EL (cell line): ENCODE data around the gene ITGAD.

ENCODE experiments used
- DNase-seq: peaks from one replicate; pipeline ENCODE4 v3.0.0-alpha.2; 2016

ITGAD gene

DNA sequence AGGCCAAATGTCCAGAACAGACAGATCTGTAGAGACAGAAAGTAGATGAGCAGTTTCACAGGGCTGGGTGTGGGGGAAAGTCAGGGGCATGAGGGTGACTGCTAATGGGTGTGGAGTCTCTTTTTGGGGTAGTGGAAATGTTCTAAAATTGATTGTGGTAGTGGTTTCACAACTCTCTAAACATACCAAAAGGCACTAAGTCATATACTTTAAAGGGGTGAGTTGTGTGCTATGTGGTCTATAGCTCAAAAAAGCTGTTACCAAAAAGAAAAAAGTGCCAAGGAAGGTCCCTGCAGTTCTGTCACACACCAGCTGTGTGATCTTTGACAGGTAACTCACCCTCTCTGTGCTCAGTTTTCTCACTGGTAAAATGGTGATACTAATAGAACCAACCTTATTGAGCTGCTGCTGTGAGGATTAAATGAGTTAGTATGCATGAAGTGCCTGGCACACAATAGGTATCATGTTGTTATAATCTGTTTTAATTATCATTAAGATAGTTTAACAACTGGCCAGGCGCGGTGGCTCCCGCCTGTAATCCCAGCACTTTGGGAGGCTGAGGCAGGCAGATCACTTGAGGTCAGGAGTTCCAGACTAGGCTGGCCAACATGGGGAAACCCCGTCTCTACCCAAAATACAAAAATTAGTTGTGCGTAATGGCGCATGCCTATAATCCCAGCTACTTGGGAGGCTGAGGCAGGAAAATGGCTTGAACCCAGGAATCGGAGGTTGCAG, 27.8 kb upstream of the ITGAD start:
- DNase-seq, result no peak

DNA sequence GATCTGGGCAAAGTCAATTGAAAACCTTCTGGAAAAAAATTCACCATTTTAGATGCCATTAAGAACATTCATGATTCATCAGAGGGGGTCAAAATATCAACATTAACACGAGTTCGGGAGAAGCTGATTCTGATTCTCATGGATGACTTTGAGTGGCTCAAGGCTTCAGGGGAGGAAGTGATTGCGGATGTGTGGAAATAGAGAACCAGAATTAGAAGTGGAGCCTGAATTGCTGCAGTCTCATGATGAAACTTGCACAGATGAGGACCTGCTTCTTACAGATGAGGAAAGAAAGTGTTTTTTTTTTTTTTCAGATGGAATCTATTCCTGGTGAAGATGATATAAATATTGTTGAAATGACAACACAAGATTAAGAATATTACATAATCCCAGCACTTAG, 25.3 kb upstream of the ITGAD start:
- DNase-seq, result no peak

- DNase-seq, result no peak
These were observed 22.1 kb upstream of the ITGAD start for GRCh38 chr16:31371008-31371407.

DNA sequence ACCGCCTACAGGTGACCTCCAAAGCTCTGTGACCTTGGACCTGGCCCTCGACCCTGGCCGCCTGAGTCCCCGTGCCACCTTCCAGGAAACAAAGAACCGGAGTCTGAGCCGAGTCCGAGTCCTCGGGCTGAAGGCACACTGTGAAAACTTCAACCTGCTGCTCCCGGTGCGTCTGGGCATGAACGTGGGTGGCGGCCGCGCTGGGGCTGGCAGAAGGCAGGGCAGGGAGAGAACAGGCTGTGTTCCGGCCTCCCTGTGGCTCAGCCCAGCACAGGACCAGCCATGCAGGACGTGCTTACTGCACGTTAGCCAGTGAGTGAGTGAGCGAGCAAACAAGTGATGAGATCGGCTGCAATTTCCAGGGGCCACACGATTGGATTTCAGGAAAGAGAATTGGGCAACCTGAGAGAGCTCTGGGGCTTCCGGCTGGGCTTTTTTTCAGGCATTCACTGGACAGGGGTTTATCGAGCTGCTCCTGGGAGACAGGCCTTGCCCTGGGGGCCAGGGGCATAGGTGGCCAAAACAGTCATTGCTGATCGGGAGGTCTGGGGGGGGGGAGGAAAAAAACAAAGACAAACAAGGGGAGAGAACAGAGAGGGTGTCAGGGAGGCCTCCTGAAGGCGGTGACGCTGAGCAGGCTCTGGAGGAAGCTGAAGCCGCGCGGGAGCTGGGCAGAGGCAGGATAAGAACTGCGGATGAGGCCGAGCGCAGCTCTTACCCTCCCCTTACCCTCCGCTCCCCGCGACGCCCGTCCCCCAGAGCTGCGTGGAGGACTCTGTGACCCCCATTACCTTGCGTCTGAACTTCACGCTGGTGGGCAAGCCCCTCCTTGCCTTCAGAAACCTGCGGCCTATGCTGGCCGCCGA, 21.3 kb upstream of the ITGAD start:
- DNase-seq, result no peak

GRCh38 chr16:31373235-31373634, 19.9 kb upstream of the ITGAD start:
- DNase-seq, result no peak

- DNase-seq, result no peak
These were observed 17.9 kb upstream of the ITGAD start for GRCh38 chr16:31375231-31375630.

- no peak for DNase-seq
These were observed 16.4 kb upstream of the ITGAD start for GRCh38 chr16:31376705-31377104.

- DNase-seq, result no peak
These were observed 15.8 kb upstream of the ITGAD start for GRCh38 chr16:31377210-31377903.

GRCh38 chr16:31380201-31380600, 12.9 kb upstream of the ITGAD start:
- no peak for DNase-seq

- peak; percentile 51 for DNase-seq
These were observed 10.5 kb upstream of the ITGAD start for GRCh38 chr16:31382485-31383161.

GRCh38 chr16:31385680-31386079, 7.5 kb upstream of the ITGAD start:
- no peak for DNase-seq

DNA sequence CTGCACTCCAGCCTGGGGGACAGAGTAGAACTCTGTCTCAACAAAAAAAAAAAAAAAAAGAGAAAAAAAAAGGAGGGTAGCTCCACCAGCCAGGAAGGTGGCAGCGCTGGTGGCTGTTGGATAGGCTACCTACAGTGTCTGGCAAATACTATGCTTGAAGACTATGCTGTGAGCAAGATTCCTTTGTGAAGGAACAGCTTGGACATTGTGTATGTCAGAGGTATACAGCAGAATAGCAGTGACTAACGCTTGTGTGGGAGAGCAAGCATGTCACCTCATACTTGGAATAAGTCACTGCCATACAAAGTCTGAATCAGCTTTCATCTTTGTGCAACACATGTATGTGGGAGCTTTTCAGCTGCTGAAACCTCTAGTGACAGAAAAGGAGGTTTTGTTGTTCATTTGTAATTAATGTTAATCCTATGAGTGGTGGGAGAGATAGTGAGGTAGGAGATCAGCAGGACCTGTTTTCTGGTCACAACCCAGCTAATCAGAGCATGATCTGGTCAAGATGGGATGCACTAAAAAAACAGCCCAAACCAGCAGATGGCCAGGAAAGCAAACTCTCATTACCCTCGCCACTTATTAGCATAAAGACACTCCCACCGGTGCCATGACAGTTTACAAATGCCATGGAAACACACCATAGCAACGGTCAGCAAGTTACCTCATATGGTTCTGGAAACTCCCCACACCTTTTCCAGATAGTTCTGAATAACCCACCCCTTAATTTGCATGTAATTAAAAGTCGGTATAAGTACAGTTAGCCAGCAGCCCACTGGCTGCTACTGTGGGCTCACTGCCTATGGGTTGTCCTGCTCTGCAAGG, 6.8 kb upstream of the ITGAD start:
- peak; percentile 27 for DNase-seq

GRCh38 chr16:31388535-31388934, 4.6 kb upstream of the ITGAD start:
- DNase-seq, result no peak

GRCh38 chr16:31390504-31391041, 2.6 kb upstream of the ITGAD start:
- DNase-seq, result no peak

- no peak for DNase-seq
These were observed 2.5 kb downstream of the ITGAD start for GRCh38 chr16:31395647-31396046.

GRCh38 chr16:31397096-31397660, 4.0 kb downstream of the ITGAD start:
- no peak for DNase-seq

GRCh38 chr16:31397701-31398100, 4.6 kb downstream of the ITGAD start:
- no peak for DNase-seq

DNA sequence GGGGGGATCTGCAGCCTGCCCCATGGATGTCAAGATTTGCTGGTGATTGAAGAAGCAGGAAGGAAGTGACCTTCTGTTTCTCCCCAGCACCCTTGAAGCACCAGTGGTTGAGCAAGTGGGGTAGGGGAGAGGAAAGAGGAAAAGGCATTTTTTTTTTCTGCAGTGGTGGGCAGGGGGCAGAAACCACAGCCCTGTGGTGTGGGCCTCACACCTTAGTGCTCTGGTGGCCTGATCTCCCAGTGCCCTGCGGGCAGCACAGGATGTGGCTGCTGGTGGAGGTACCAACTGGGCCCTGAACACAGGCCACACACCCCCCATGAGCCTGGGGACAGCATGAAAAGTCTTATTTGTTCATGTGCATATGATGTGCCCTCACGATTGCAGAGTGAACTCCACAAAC, 7.1 kb downstream of the ITGAD start:
- DNase-seq, result no peak

DNA sequence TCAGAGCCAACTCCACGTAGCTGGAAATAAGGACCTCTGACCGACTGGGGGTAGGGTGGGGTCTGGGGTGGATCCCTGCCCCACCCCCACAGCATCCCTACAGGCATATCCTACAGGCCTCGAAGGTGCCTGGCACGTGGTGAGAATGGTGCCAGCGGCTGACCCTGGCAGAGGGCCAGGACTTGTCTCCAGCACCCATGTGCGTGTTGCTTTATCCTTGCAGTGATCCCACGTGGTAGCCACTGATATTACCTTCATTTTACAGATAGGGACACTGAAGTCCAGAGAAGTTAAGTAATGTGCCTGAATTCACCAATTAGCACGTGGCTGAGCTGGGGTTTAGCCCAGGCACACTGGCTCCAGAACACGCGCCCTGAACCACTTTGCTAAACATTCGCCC, 8.3 kb downstream of the ITGAD start:
- DNase-seq, result no peak

- peak; percentile 44 for DNase-seq
These were observed 9.6 kb downstream of the ITGAD start for GRCh38 chr16:31402687-31403086.

GRCh38 chr16:31403590-31404352, 10.6 kb downstream of the ITGAD start:
- DNase-seq, result no peak
